Stimulated activated CD8-positive, alpha-beta memory T cell treated with anti-CD3 and anti-CD28 coated beads, Interleukin-12 subunit alpha, Interleukin-12 subunit beta, amount 100 ng/mL, for 4 hours (primary cell): ENCODE data around the gene CILP.

Experiments used
- DNase-seq: peaks from one replicate; pipeline ENCODE4 v3.0.0-alpha.2; 2020; ENCODE audit warnings: low read depth

The CILP gene

GRCh38 chr15:65221697-65222096 is 10.4 kb upstream of the CILP start:
- DNase-seq: no peak

DNA sequence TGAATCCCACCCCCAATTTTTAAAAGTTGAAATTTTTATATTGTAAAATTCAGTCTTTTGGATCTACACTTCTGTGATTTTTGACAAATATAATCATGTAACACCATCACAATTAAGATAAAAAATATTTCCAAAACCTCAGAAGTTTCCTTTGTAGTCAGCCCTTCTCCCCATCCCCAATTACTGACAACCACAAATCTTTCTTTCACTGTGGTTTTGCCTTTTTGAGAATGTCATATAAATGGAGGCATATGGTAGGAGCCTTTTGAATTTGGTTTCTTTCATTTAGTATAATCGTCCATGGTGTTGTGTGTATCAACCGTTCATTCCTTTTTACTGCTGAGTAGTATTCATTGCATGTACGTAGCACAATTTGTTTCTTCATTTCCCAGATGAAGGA is 7.9 kb upstream of the CILP start:
- no peak for DNase-seq

- DNase-seq: no peak
Measured at GRCh38 chr15:65217526-65218482, 6.5 kb upstream of the CILP start.

DNA sequence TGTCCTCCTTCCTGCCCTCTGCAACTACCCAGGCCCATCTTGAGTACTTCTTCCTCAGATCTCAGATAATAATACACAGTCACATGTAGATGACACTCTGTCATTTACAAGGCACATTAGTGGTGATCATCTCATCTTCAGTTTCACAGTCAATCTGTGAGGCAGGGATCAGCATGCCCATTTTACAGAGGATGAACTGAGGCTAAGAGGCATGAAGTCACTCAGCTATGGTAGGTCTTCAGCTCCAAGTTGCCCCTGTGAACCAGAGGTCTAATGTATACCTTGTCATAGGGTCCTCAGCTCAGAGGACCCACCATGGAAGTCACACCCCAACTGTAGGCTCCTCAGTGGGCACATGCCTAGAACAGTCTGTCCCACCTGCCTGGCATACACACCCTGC is 4.2 kb upstream of the CILP start:
- no peak for DNase-seq

DNA sequence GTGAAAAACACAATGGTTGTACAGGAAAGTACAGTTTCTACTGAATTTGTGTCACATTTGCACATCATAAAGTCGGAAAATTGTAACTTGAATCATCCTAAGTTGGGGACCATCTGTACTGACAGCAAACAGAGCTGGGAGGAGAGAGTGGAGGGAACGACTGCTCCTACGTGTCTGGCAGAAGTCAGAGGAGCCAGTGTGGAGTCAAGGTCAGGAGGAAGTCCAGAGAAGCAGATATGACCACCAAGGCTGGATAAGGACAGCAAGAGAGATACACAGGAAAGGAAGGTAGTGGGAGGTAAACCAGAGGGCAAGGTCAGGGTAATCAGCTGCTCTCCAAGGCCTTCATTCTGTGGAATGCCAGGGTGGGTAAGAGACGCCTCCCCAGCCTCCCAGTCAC is 2.7 kb upstream of the CILP start:
- no peak for DNase-seq

DNA sequence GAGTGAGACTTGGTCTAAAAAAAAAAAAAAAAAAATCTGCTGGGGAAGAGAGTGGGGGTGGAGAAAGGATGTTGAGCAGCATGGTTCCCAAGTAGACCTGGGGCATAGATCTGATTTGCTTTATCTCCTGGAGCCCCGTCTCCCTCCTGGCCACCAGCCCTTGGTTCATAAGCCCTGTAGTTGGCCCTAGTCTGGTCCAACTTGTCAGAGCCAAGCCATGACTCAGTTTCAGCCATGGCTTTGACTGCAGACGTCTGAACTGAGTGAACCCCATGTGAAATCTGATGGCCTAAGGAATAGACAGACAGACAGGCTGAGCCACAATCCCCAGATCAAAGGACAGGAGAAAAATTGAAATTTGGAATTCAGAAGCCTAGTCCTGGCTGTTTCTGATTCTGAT is 2.0 kb upstream of the CILP start:
- DNase-seq: no peak

DNA sequence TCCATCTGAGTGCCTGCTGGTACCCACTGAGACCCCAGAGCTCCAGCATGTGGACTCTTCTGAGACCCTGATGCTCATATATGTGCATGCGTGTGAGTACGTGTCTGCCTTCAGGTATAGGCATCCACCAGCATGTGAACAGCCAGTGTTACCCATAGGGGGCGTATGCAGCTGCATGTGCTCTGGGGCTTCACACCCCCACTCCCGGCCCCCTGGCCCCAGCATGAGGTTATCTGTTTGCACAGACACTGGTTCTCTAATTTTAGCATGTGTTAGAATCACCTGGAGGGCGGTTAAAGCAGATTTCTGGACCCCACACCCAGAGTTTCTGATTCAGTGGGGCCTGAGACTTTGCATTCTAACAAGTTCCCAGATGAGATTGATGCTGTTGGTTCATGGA is 824 bp upstream of the CILP start:
- DNase-seq: no peak

DNA sequence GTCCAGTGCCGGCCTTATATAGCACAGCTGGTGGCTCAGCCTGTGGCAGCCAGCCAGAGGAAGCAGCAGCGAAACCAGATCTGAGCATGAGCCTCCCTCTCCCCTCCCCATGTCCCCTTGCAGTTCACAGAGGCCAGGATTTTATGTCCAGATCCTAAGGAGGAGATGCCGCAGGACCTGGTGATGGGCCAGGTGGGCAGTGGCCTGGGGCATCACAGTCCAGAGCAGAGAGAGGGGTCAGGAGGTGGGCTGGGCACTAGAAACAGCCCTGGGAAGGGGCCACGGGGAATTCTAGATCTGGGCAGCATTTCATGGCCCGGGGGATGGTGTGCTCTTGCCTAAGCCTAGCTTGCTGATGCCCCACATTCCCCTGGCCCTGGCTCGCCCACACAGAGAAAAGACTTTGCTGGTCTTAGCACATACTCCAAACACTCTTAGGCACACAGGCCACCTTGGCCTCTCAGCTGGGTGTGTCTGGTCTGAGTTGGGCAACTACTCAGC is 259 bp upstream of the CILP start:
- DNase-seq: no peak

- no peak for DNase-seq
Measured at GRCh38 chr15:65209701-65210643, 1.3 kb downstream of the CILP start.

DNA sequence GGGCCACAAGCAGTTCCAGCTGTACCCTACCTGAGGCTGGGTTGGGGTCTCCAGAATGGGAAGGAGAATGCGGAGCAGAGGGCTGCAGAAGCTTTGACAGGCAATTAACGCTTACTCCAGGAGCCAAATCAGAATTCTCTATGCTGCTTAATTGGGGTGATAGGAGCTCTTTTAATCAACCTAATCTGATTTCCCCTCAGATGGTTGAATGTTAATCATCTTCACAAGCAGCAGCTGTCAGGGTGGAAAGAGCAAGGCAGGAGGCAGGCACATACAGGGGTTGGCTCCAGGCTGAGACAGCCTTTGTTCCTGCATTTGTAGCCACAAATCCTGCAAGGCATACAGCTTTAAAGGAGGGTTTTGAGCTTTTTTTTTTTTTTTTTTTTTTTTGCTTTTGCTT is 2.6 kb downstream of the CILP start:
- DNase-seq: no peak

GRCh38 chr15:65207280-65207840 is 3.9 kb downstream of the CILP start:
- DNase-seq: no peak

GRCh38 chr15:65206750-65207149 is 4.5 kb downstream of the CILP start:
- DNase-seq: no peak

GRCh38 chr15:65204931-65205660 is 6.2 kb downstream of the CILP start:
- no peak for DNase-seq

DNA sequence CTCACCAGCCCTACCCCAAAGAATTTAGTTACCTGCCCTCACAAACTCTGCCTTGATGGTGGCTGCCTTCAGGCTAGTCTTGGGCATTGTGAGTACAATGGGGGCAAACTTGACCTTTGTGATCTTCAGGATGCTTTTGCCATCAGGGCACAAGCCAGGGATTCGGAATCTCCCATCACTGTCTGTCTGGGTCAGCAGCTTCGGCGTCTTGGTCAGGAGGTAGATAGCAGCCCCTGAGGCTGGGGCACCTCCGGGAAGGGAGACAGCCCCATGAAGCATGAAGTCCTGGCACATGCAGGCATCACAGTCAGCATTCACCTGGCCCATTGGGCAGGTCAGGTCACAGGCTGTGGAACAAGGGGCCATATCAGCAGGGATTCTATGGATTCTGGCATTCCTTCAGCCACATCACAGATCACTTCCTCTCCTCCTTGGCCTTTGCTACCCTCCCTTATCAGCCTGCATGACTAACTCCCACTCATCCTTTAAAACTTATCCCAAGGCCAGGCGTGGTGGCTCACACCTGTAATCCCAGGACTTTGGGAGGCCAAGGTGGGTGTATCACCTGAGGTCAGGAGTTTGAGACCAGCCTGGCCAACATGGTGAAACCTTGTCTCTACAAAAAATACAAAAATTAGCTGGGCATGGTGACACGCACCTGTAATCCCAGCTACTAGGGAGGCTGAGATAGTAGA is 6.9 kb downstream of the CILP start:
- no peak for DNase-seq

DNA sequence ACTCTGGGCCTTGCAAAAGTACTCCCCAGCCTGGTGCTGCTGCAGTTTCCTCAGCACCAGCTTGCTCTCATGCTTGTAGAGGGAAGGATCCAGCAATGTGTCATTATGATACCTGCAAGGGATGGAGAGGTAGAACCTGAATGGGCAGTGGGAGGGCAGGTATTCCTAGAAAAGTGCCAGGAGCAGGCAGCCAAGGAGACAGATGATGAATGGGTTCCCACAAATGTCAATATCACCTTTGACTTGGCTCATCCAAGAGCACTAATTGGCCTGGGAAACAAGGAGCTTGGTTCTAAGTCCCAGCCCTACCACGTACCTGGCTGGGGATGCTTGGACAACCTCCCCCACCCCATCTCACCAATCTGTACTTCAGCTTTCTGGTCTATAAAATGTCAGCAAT is 9.4 kb downstream of the CILP start:
- no peak for DNase-seq

- no peak for DNase-seq
Measured at GRCh38 chr15:65198571-65198970, 12.7 kb downstream of the CILP start.

GRCh38 chr15:65197337-65197645 is 14.0 kb downstream of the CILP start:
- no peak for DNase-seq

DNA sequence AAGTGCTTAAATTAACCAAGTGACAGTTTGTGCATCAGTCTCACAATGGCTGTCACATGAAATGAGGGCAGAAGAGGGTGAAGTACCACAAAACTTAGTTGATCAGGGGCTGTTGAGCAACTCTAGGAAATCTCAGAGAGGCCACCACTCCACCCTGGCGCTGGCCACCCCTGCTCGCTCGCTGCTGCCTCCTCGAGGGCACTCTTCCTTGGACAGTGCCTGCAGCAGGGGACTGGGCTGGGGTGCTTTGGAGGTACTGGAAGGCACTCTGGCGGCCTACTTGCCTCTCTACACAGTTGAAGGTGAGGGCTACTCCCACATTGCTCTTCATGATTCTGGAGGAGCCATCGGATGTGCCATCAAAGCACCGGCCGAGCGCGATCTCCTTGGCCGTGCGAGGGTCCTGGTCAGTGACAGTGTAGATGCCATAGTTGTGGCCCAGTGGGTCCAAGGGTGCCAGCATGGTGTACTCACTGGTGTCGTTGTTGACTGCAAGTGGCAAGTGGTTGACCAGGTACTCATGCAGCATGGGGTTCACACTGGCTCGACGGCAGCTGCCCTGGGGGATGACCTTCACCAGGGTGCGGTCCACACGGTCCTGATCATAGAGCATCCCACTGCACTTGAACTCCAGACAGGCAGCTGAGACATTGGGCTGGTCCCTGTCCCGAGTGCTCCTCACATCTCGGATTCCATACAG is 14.5 kb downstream of the CILP start:
- no peak for DNase-seq

GRCh38 chr15:65195548-65195923 is 15.7 kb downstream of the CILP start:
- DNase-seq: no peak

- no peak for DNase-seq
Measured at GRCh38 chr15:65194826-65195547, 16.3 kb downstream of the CILP start.
